Measurements from ENCODE around the gene TSHZ2.
"Not testable (repeated sequence)": the region's sequence is repeated elsewhere in the genome, so short reads cannot be mapped to it uniquely, and the experiment has no call there.

Gene TSHZ2

GRCh38 chr20:53494753-53495152 is 522.6 kb downstream of the TSHZ2 start:
- no peak for DNase-seq

- no peak for DNase-seq
Measured at GRCh38 chr20:53495398-53496092, 523.4 kb downstream of the TSHZ2 start.

GRCh38 chr20:53497246-53497645 is 525.1 kb downstream of the TSHZ2 start:
- DNase-seq = no peak

- DNase-seq = no peak
Measured at GRCh38 chr20:53498341-53498740, 526.2 kb downstream of the TSHZ2 start.

GRCh38 chr20:53500651-53501050 is 528.5 kb downstream of the TSHZ2 start:
- DNase-seq = no peak

GRCh38 chr20:53502820-53503219 is 530.7 kb downstream of the TSHZ2 start:
- DNase-seq = no peak

- DNase-seq = no peak
Measured at GRCh38 chr20:53503517-53503919, 531.4 kb downstream of the TSHZ2 start.

- DNase-seq = not testable (repeated sequence)
Measured at GRCh38 chr20:53504106-53504505, 531.9 kb downstream of the TSHZ2 start.

- DNase-seq = no peak
Measured at GRCh38 chr20:53510262-53510661, 538.1 kb downstream of the TSHZ2 start.

GRCh38 chr20:53510704-53511103 is 538.5 kb downstream of the TSHZ2 start:
- no peak for DNase-seq

- no peak for DNase-seq
Measured at GRCh38 chr20:53512076-53512475, 539.9 kb downstream of the TSHZ2 start.

- DNase-seq = peak; percentile 20
Measured at GRCh38 chr20:53513168-53513488, 541.0 kb downstream of the TSHZ2 start.

- no peak for DNase-seq
Measured at GRCh38 chr20:53513489-53514298, 541.5 kb downstream of the TSHZ2 start.

GRCh38 chr20:53515749-53516148 is 543.6 kb downstream of the TSHZ2 start:
- DNase-seq = no peak

GRCh38 chr20:53517146-53517545 is 545.0 kb downstream of the TSHZ2 start:
- DNase-seq = no peak

- peak; percentile 50 for DNase-seq
Measured at GRCh38 chr20:53521421-53521820, 549.3 kb downstream of the TSHZ2 start.

GRCh38 chr20:53522026-53522425 is 549.9 kb downstream of the TSHZ2 start:
- DNase-seq = no peak

GRCh38 chr20:53522696-53523095 is 550.5 kb downstream of the TSHZ2 start:
- no peak for DNase-seq

GRCh38 chr20:53523615-53524014 is 551.5 kb downstream of the TSHZ2 start:
- not testable (repeated sequence) for DNase-seq

GRCh38 chr20:53524589-53525312 is 552.6 kb downstream of the TSHZ2 start:
- DNase-seq = no peak

GRCh38 chr20:53527196-53527595 is 555.0 kb downstream of the TSHZ2 start:
- no peak for DNase-seq

- no peak for DNase-seq
Measured at GRCh38 chr20:53529658-53530057, 557.5 kb downstream of the TSHZ2 start.

- DNase-seq = no peak
Measured at GRCh38 chr20:53530440-53530839, 558.3 kb downstream of the TSHZ2 start.
